ACC112 (cell line): ENCODE measurements around the gene DPH1.

Experiments
- H2AFZ ChIP-seq: fragments of 200-600 bp; sonication (generic); one replicate; pipeline ENCODE4 v1.6.0; 2017; ENCODE audit warnings: antibody characterized with exemption, low read length; ENCODE audit not compliant: unreplicated experiment
- H3K27ac ChIP-seq: fragments of 200-600 bp; sonication (generic); 2 replicates; pipeline ENCODE4 v1.5.1; 2014; ENCODE audit warnings: low read depth, mild to moderate bottlenecking, antibody characterized with exemption, low read length, moderate library complexity
- H3K27me3 ChIP-seq: fragments of 200-600 bp; sonication (generic); 2 replicates; pipeline ENCODE4 v1.6.1; 2014; ENCODE audit warnings: mild to moderate bottlenecking, antibody characterized with exemption, low read length, moderate library complexity, mixed read lengths; ENCODE audit not compliant: insufficient read depth
- H3K36me3 ChIP-seq: fragments of 200-600 bp; sonication (generic); 2 replicates; pipeline ENCODE4 v1.6.1; 2016; ENCODE audit warnings: mild to moderate bottlenecking, antibody characterized with exemption, low read length, moderate library complexity, mixed read lengths; ENCODE audit not compliant: insufficient read depth
- H3K4me1 ChIP-seq: fragments of 200-600 bp; sonication (generic); one replicate; pipeline ENCODE4 v1.6.1; 2016; ENCODE audit warnings: low read length, mixed read lengths; ENCODE audit not compliant: insufficient read depth, unreplicated experiment, control insufficient read depth
- H3K4me3 ChIP-seq: fragments of 200-600 bp; sonication (generic); 2 replicates; pipeline ENCODE4 v1.5.1; 2014; ENCODE audit warnings: mild to moderate bottlenecking, low read depth, low read length
- H3K79me2 ChIP-seq: fragments of 200-600 bp; sonication (generic); one replicate; pipeline ENCODE4 v1.6.0; 2016; ENCODE audit warnings: low read length; ENCODE audit not compliant: control insufficient read depth, unreplicated experiment, insufficient read depth

Gene DPH1

GRCh38 chr17:2074919-2075318 lies 45.0 kb downstream of the DPH1 start:
- Histone ChIP-seq H3K4me1 (peaks cover 12% of the 10 kb centered on the region), H3K27ac (no peak overlapping the region), H3K27me3 (no peaks in the 10 kb centered on the region), H2AFZ (no peak overlapping the region), H3K36me3 (no peaks in the 10 kb centered on the region), H3K79me2 (no peaks in the 10 kb centered on the region), H3K4me3 (no peak overlapping the region)

- no peaks in the 10 kb centered on the region for H3K27me3 ChIP-seq
- H3K79me2 ChIP-seq = no peaks in the 10 kb centered on the region
- no peaks in the 10 kb centered on the region for H3K36me3 ChIP-seq
- H3K4me3 ChIP-seq = no peak overlapping the region
- H3K4me1 ChIP-seq = peaks cover 12% of the 10 kb centered on the region
- H2AFZ ChIP-seq = no peak overlapping the region
- no peak overlapping the region for H3K27ac ChIP-seq
These were observed 45.6 kb downstream of the DPH1 start for GRCh38 chr17:2075336-2076086.

DNA sequence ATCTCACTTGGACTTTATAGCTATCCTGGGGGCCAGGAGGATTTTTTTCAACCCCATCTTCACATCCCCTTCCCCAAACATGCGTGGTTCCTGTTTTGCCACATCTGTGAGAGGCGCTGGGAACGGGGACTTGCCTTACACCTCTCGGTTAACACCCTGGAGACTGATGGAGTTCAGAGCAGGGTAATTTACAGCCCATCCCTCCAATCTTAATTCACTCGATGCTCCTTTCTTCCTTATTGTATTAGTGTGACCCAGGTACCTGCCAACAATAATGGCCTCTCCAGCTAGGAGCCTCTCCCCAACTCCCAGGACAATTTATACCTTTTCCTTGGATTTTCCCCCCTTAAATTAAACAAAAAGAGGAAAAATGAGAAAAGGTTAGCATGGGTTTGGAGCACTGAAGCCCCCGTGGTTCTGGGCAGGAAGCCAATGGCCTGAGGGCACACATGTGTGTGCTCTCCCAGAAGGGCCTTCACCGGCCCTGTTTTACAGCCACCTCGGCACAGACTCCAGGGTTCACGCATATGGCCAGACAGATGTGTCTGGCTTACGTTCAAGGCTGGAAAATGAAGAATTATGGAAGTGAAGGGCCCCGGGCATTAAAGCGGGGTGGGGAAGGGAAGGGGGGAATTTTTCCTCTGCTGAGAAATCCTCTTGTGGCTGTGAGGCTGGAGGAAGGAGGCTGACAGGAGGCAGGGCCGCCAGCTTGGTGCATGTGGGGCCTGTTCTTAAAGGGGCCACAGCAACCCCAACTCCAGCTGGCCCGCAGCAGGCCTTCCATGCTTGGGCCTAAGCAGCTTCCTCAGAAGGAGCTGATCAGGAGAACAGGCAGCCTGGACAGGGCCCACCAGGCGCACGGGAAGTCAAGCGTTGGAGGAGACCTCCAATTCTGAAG lies 46.4 kb downstream of the DPH1 start:
- Histone ChIP-seq H3K79me2 (no peaks in the 10 kb centered on the region), H3K4me3 (no peak overlapping the region), H2AFZ (no peak overlapping the region), H3K27me3 (no peaks in the 10 kb centered on the region), H3K4me1 (peaks cover 11% of the 10 kb centered on the region), H3K36me3 (peaks cover 4% of the 10 kb centered on the region; the same call in 1 of the 2 replicates), H3K27ac (no peak overlapping the region)

DNA sequence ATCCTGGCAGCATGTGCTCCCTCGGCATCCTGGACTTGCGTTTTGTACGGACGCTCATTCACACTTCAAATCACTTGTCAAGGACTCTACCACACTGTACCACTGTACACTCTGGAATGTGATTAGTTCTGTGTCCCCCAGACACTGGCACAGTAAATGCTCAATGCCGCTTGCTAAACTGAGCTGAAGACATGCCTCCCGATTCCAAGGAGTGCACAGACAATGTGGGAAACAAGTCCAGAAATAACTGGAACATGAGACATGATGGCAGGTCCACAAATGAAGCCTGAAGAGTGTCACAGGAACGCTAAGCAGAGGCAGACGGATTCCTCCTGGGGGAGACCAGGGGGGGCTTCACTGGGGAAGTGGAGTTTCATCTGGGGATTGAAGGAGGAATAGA lies 47.1 kb downstream of the DPH1 start:
- H3K36me3 ChIP-seq = peaks cover 4% of the 10 kb centered on the region; the same call in 1 of the 2 replicates
- no peak overlapping the region for H2AFZ ChIP-seq
- H3K79me2 ChIP-seq = no peaks in the 10 kb centered on the region
- no peak overlapping the region for H3K27ac ChIP-seq
- H3K27me3 ChIP-seq = no peaks in the 10 kb centered on the region
- H3K4me1 ChIP-seq = peaks cover 9% of the 10 kb centered on the region
- no peak overlapping the region for H3K4me3 ChIP-seq

GRCh38 chr17:2081564-2081963 lies 51.6 kb downstream of the DPH1 start:
- H3K4me3 ChIP-seq = no peak overlapping the region
- no peaks in the 10 kb centered on the region for H3K27me3 ChIP-seq
- H3K36me3 ChIP-seq = peaks cover 4% of the 10 kb centered on the region; the same call in 1 of the 2 replicates
- peaks cover 30% of the 10 kb centered on the region for H3K4me1 ChIP-seq
- no peaks in the 10 kb centered on the region for H3K79me2 ChIP-seq
- 0 out of 2 replicates have a peak overlapping the region, but pooled peaks have one; percentile 2 for H3K27ac ChIP-seq
- H2AFZ ChIP-seq = no peak overlapping the region

- Histone ChIP-seq H3K36me3 (peaks cover 4% of the 10 kb centered on the region; the same call in 1 of the 2 replicates), H3K27me3 (no peaks in the 10 kb centered on the region), H3K27ac (0 out of 2 replicates have a peak overlapping the region, but pooled peaks have one; percentile 2), H3K4me3 (no peak overlapping the region), H2AFZ (no peak overlapping the region), H3K79me2 (no peaks in the 10 kb centered on the region), H3K4me1 (peaks cover 30% of the 10 kb centered on the region)
These were observed 52.2 kb downstream of the DPH1 start for GRCh38 chr17:2082003-2082781.

- Histone ChIP-seq H3K27me3 (no peaks in the 10 kb centered on the region), H3K4me1 (peaks cover 35% of the 10 kb centered on the region), H3K36me3 (peaks cover 4% of the 10 kb centered on the region; the same call in 1 of the 2 replicates), H2AFZ (no peak overlapping the region), H3K4me3 (no peak overlapping the region), H3K27ac (no peak overlapping the region), H3K79me2 (no peaks in the 10 kb centered on the region)
These were observed 53.7 kb downstream of the DPH1 start for GRCh38 chr17:2083613-2084035.

DNA sequence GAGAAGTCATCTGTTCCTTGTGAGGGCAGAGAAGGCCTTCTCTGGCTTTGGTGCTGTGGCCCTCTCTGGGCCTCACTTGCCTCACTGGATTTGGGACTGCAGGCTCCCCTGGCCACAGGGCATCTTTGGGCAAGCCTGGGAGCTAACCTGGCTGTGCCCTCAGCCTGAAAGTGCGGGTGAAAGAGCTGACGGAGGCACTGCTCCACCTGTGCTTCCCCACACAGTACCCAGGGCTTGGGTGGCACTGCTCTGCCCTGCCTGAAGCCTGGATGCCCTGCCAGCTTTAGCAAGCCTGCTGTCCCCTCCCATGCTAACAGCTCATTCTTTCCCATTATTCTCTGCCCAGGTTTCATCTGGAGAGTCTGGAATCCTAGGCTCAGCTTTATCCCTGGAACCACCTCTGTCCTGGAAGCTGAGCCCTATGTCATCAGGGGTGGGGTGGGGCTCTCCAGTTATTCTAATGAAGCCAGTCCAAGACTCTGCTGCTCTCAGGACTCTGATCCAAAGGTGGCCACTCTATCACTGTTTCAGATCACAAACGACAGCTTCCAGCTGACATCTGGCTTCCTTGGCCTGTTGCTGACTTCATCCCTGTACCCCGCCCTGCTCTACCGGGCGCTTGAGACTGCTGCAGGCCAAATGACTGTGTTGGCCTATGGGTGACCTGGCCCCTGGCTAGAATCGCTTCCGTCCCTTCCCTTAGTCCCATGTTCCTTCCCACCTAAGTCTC lies 54.2 kb downstream of the DPH1 start:
- Histone ChIP-seq H3K27me3 (no peaks in the 10 kb centered on the region), H3K79me2 (no peaks in the 10 kb centered on the region), H3K27ac (peak overlapping the region; percentile 68), H2AFZ (no peak overlapping the region), H3K4me3 (no peak overlapping the region), H3K4me1 (peaks cover 40% of the 10 kb centered on the region), H3K36me3 (peaks cover 4% of the 10 kb centered on the region; the same call in 1 of the 2 replicates)

GRCh38 chr17:2084766-2085647 lies 55.1 kb downstream of the DPH1 start:
- H3K27me3 ChIP-seq = no peaks in the 10 kb centered on the region
- no peak overlapping the region for H3K4me3 ChIP-seq
- peak overlapping the region; percentile 68 for H3K27ac ChIP-seq
- no peak overlapping the region for H2AFZ ChIP-seq
- H3K36me3 ChIP-seq = peaks cover 4% of the 10 kb centered on the region; the same call in 1 of the 2 replicates
- no peaks in the 10 kb centered on the region for H3K79me2 ChIP-seq
- peaks cover 43% of the 10 kb centered on the region for H3K4me1 ChIP-seq
